ENCODE data around the gene CCDC177. TPM values are rescaled to one million over a fixed set of nuclear protein-coding genes. Genes with fewer than 3 reads are reported as not detected.

The CCDC177 gene
- polyA plus RNA-seq, 4 donors, result 0.06 to 0.13 (median 0.07) TPM; not detected in 1

DNA sequence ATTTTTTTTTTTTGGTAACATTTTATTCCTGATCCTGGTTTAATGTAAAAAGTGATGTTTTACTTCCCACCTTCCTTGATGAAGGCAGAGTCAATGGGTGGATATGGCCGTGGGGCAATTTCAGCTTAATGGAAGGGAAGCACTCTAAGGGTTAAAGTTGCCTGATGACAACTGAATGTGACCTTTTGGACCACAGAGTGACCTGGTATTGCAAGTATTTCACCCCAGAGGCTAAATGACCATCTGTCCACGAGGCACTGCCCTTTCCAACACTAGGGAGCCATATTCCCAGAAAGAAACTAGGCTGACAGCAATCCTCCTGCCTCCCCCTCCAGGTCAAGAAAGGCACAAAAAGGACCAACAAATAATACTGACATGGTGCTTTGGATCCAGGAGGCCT, 4.8 kb downstream of the CCDC177 start:
- no peak for DNase-seq (ENCODE audit: low read depth in 4 of 4, low spot score in 3 of 4)

DNA sequence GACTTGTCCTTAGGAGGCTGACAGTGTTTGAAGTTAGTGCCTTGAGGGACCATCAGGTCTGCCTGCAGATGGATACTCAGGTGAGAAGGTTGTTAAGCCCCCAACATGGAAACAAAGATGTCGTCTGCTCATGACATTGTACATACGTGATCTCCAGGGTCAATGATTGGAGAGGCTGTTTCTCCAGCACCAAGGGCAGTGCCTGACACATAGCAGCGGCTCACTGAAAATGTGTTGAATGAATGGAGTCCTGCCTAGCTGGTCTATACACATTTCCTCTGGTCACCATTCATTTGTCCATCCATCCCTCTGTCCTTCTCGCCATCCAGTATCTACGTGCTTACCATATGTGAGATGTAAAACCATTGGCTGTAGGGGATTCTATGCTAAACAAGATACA, 7.1 kb downstream of the CCDC177 start:
- DNase-seq (ENCODE audit: low read depth in 4 of 4, low spot score in 3 of 4), result no peak

DNA sequence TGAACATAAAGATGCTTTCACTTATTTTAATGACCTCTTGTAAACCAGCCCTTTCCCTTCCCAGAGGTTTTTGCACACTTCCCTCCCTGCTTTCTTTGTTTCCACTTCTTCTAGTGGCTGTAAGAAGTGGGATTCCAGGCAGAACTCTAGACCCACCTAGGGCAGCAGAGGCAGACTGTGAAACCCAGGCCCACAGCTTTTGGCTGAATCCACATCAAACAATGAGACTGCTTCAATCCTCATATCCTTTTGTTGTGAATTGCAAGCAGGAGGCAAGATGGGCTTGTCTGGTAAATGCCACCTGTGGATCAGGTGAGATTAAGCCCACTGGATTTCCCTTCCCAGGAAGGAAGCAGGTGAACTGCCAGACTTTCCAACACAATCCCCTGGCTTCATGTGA, 12.8 kb downstream of the CCDC177 start:
- DNase-seq (ENCODE audit: low read depth in 4 of 4, low spot score in 3 of 4), result no peak

DNA sequence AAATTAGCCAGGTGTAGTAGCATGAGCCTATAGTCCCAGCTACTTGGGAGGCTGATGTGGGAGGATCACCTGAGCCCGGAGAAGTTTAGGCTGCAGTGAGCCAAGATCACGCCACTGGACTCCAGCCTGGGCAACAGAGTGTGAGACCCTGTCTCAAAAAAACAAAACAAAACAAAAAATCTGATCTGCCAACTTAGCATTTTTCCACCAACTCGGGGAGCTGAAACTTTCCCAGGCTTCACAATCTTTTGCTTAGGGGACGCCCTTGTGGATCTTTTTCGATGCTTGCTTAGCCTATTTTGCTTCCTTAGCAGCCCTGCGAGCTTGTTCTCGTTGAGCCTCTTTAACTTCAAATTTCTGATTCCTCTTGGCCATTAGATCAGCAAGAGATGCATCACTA, 13.8 kb downstream of the CCDC177 start:
- no peak for DNase-seq (ENCODE audit: low read depth in 4 of 4, low spot score in 3 of 4)

DNA sequence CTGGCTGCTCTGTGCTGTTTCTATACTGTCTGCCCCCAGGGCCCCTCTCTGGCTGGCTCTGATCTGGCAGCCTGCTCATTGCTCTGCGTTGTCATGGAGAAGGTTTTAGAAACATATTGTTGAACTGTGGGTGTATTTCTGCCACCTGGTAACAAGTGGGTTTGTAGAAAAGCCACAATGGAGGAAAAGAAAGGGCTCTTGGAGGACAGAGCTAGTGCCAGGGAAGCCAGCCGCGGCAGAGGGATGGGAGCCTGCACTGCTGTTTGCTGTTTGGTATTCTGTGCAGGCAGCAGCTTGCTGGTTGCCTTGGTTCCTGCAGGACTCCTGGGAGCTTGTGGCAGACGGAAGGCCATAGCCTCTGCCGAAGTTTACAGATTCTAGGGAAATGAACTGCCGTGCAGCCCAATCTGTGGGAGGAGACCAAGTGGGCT, 15.1 kb downstream of the CCDC177 start:
- DNase-seq (ENCODE audit: low read depth in 4 of 4, low spot score in 3 of 4), result no peak

DNA sequence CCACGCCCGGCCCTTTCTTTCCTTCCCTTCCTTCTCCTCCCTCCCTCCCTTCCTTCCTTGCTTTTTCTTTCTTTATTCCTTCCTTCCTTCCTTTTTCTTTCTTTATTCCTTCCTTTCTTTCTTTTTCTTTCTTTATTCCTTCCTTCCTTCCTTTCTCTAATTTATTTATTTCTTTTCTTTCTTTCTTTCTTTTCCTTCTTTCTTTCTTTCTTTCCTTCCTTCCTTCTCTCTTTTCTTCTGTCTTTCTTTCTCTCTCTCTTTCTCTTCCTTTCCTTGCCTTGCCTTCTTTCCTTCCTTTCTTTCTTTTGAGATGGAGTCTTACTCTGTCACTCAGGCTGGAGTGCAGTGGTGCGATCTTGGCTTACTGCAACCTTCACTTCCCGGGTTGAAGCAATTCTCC, 15.9 kb downstream of the CCDC177 start:
- DNase-seq (ENCODE audit: low read depth in 4 of 4, low spot score in 3 of 4), result no peak

DNA sequence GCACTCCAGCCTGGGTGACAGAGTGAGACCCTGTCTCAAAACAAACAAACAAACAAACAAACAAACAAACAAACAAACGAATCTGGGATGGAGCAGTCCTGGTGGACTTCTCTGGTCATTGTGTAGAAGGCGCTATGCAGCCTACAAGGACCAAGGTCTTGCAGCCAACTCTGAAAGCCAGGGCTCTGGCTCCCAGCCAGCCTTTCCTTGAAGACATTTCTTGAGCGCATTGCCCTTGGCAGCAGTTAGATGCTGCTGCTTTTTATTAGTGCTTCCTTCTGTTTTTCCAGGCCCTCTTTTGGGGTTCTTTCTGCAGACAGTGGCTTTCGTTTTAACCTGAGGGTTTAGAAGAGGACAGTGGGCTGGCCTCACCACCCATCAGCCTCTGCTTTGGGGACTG, 20.2 kb downstream of the CCDC177 start:
- no peak for DNase-seq (ENCODE audit: low read depth in 4 of 4, low spot score in 3 of 4)

DNA sequence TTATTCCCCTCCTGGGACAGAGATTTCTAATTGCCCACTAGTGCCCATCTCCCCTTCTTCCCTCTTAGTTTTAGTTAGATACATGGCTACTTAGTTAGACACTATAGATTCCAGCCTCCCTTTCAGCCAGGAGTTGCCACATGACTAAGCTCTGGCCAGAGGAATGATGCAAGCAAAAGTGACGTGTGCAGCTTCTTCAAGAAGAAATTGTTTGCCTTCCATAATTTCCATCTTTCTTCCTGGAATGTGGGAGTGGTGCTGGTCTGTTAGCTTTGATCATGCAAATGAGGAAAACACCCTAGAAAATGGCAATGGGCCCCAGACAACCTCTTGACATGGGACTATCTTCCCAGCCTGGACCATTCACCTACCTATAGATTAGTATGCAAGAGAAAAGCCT, 21.4 kb downstream of the CCDC177 start:
- DNase-seq (ENCODE audit: low read depth in 4 of 4, low spot score in 3 of 4), result no peak

DNA sequence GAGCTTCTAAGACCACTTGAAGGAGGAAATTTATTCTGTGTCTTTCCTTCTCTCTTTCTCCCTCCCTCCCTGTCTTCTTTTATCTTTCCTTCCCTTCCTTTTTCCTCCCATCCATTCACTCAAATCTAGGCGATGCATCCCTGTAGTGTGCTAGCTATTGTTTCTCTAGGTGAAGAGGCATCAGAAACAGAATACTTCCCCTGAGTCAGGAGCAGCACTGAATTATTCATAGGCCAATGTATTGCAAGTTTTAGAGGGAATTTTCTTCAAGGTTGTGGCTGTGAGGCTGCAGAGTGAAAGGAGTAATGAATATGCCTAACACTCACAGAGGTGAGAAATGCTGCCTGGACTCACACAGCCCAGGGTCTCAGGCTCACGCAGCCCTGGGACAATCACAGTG, 23.2 kb downstream of the CCDC177 start:
- DNase-seq (ENCODE audit: low read depth in 4 of 4, low spot score in 3 of 4), result no peak

DNA sequence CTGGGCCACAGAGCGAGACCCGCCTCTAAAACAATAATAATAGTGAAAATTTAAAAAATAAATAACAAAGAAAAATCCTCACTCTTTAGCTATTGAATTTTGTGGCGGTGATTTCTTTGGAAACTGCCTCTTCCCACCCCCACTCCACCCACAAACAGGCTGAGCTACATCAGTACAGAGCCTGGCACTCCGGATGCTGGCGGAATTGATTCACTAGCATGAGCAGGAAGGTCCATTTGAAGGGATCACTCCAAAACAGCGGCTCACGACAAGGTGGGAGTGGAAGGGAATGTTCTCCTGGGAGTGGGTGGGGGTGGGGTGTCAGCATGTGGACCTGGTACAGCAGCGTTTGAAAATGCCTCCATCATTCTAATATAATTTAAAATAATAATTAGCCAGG, 26.1 kb downstream of the CCDC177 start:
- DNase-seq (ENCODE audit: low read depth in 4 of 4, low spot score in 3 of 4), result no peak

DNA sequence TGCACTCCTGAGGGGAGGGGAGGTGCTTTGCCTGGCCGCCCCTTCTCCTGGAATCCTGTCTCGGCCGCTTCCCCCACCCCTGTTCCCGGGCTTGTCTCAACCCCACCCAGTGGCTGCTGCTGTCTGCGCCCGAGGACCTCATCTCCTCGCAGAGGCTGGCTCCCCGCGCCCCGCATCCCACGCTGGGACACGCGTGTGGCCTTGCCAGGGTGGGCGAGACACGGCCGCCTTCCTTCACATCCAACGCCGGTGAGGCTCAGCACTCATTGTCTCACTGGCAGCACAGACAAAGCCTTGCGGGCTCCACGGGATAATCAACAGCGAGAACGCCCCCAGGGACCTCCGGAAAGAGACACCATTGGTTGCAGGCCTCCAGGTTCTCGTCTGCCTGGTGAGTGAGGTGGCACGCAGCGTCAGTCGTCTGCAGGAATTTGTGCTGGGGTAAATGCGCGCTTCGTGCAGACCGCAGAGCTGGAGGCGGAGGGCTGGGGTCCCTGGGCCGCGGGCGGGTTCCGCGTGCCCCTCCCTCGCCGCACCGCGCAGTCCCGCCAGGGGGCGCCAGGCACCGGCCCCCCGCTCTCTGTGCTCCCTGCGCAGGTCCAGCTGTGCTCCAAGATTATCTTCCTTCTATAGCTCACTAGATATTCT, 26.8 kb downstream of the CCDC177 start:
- peak; percentile 4 to 35 (median 26) for DNase-seq (ENCODE audit: low read depth in 4 of 4, low spot score in 3 of 4)

DNA sequence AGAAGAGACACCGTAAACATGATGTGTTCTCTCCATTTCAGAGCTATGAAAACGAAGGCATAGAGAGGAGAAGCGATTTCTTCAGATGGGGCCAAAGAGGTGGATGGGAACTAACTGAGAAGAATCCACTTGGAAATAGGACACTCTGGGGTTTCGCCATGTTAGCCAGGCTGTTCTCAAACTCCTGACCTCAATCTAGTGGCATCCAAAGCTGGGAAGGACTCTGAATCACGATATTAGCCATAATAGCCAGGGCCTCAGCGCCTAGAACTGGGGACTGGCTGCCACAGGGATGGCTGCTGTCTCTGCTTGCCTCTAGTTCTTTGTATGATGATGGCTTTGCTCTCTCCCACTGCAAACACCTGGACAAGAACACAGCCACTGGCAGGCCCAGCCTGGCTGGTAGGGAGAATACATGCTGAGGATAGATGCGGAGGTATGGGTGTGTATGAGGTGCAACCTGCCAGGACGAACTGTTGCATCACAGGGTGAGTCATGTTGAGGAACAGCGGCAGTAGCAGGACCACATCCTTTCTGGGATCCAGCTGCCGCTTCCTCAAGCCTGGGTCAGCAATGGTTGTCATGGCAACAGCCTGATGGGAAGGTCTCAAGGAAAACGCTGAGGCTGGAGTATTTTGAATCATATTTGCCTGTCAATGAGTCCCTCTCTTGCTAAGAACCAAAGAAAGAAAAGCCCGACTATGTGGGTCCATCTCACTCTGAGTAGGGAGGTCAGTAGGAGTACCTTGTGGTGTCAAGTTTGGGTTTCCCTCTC, 31.1 kb downstream of the CCDC177 start:
- DNase-seq (ENCODE audit: low read depth in 4 of 4, low spot score in 3 of 4), result no peak

DNA sequence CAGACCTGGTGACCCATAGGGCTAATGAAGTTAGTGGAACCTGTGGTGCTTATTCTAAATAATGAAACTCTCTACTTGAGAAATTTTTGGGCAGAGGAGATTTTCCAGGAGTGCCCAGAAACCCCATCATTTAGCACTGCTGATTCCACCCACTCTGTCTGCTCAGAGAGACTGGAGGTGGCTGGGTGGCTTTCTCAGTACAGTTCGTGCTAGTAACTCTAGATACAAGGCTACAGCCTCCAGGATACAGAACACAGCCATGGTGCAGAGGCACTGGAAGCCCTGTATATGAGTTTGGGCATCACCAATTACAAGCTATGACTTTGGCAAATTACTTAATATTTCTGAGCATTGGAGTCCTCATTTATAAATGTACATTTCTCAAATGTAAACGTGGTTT, 32.4 kb downstream of the CCDC177 start:
- no peak for DNase-seq (ENCODE audit: low read depth in 4 of 4, low spot score in 3 of 4)

DNA sequence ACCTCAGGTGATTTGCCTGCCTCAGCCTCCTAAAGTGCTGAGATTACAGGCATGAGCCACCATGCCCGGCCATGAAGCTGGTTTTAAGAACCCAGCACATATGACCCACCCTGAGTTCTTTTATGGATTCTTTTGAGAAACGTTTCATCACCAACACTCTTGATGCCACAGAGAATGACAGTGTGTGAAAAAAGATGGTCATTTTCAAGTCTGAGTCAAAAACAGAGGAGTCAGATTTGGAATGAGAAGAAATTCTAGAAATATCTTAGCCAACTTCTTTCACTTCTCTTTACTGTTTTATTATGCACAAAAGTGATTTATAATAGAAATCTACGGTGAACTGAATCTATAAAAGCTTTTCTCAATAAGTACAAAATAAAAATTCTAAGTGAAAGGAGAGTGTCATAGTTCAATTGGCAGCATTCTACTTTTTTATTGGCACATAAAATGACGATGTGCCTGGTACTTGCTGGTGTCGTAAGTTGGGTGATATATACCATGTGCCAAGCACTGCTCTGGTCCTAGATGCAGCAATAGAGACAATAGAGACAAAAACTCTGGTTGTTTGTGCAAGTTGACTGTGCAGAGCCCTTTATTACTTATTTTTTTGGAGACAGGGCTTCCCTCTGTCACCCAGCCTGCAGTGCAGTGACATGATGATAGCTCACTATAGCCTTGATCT, 33.9 kb downstream of the CCDC177 start:
- no peak for DNase-seq (ENCODE audit: low read depth in 4 of 4, low spot score in 3 of 4)

DNA sequence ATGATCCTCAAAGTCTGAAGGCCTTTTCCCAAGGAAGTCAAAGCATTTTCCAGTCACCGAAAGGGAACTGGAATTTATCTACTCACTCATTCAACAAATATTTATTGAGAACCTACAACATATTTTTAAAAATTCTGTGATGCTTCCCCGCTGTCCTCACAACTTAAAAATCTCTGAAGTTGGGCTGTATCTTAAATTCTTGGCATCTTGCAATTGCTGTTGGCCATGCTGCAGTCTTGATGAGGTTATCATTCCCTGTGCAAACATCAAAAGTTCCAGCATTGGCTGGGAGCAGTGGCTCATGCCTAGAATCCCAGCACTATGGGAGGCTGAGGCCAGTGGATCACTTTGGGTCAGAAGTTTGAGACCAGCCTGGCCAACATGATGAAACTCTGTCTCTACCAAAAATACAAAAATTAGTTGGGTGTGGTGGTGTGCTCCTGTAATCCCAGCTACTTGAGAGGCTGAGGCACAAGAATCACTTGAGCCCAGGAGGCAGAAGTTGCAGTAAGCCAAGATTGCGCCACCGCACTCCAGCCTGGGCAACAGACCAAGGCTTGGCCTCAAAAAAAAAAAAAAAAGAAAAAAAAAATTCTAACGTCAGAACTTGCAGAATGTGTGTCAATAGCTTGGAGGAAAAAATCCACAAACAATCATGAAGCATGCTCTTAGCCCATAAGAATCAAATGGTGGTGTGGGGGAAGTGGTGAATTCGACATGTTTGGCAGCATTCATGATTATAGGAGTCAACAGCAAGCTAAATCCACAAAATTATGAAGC, 34.9 kb downstream of the CCDC177 start:
- DNase-seq (ENCODE audit: low read depth in 4 of 4, low spot score in 3 of 4), result no peak

DNA sequence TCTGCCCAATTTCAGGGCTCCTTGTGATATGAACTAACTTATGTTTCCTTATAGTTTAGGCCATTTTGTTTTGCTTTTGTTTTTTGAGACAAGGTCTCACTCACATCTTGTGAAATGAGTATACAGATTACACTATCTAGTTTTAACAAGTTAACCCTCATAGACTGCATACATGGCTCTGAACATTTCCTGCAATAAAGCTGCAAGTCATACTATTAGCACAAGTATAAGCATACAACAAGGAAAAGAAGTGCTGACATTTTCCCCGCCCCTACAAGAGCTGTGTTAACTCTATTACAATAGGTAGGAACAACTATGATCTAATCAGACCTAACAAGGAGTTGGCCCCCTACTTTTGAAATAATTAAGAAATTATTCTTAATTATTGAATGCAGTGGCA, 35.9 kb downstream of the CCDC177 start:
- DNase-seq (ENCODE audit: low read depth in 4 of 4, low spot score in 3 of 4), result no peak

DNA sequence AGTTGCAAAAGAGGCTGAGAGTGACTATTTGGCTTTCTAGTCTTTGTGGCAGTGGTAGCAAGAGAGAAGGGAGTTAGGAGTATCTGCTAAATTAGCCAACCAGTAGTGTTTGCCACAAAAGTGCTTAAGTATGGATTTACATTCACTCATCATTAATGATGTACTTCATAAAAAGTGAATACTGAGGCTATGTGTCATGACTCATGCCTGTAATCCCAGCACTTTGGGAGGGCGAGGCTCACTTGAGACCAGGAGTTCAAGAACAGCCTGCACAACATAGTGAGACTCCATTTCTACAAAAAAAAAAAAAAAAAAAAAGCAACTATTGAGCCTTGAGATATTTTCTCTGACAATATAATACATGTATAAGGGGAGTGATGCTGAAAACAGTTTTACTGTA, 36.8 kb downstream of the CCDC177 start:
- DNase-seq (ENCODE audit: low read depth in 4 of 4, low spot score in 3 of 4), result no peak

DNA sequence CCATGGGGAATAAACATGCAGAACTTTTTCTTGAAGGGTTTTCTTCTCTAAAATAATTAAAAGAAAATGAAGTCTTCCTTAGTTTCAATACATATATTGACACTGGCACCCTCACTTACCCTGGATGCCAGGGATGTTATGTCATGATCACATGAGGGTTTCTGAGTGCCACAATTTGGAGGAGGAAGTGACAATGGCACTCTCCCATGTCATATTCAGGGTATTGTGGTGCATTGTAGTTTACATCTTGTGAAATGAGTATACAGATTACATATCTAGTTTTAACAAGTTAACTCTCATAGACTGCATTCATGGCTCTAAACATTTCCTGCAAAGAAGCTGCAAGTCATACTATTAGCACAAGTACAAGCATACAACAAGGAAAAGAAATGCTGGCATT, 37.7 kb downstream of the CCDC177 start:
- DNase-seq (ENCODE audit: low read depth in 4 of 4, low spot score in 3 of 4), result no peak

DNA sequence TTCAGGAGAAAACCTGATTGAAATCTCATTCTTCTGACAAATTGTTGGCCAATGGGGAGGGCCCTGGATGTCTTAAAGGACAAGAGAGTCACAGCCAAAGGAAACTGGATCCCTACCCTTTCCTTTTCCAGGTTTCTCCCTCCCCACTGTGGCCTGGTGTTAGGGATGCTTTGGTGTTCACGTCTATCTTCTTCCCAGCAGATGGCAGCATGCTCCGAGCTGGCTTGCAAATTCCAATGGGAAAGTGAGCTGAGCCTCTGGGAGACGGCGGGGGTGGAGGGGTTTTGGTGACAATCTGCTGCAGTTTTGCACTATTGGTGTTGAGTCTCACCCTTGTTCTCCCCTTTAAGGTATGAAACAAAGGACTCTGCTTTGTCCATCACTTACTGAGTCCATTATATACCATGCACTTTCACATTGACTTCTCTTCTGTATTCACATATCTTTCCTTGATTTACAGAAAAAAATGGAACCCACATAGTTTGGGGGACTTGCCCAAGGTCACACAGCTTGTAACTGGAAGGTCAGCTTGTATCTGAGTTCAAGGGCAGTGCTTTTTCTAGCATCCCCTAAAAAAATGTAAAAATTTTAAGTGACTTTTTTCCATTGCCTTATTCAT, 39.3 kb downstream of the CCDC177 start:
- peak in 1 of 4 donors; percentile 27 for DNase-seq (ENCODE audit: low read depth in 4 of 4, low spot score in 3 of 4)

DNA sequence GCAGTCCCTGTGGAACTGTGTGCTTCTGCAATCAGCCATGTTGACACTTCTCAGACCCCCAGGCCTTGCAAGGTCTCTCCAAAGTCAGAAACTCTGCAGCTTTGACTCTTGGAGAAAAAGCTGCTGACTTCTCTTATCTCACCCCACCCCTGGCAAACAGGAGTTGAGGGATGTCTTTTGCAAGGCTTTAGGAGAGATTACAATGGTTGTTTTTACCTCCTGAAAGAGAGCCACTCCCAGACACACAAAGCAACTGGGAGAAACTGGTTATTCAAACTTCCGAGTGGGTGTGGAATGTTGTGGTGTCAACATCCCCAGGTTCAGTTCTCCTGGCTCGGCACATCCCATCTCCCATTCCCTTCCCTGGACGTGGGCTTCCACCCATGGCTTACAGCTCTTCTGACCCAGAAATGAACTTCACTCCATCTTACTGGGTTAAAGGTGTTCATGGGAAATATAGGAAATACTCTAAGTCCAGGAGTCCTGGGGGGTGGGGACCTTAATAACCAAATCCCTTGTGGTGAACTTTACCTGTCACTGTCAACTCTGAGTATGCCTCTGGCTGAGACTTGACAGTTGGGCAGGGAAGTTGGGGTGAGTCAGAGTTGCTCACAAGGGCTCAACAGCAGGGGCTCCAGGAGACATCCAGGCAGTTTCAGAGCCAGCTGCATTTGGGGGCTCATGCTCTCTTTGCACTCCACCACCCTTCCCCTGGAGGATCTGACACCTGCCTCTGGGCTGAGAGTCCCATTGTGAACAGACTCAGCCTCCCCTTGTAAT, 41.9 kb downstream of the CCDC177 start:
- DNase-seq (ENCODE audit: low read depth in 4 of 4, low spot score in 3 of 4), result no peak
